SKM-1 (cell line): ENCODE measurements around the gene RAG1.

ENCODE experiments used
- DNase-seq: peaks from one replicate; lab custom pipeline; 2025; ENCODE audit not compliant: unreplicated experiment; lab: John Stamatoyannopoulos, UW

The RAG1 gene

DNA sequence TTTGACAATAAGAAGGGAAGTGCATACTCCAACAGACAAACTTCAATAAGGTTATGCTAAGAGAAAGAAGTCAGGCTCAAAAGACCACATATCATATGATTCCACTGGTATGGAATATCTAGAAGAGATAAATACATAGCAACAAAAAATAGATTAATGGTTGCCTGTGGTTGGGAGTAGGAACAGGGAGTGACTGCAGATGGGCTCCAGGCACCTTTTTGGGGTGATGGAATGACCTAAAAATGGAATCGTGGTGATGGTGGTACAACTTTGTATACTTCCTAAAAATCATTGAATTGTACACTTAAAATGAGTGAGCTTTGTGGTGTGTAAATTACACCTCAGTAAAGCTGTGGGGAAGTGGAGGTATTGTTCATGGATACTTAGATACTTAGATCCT, 59.2 kb downstream of the RAG1 start:
- no peak for DNase-seq

DNA sequence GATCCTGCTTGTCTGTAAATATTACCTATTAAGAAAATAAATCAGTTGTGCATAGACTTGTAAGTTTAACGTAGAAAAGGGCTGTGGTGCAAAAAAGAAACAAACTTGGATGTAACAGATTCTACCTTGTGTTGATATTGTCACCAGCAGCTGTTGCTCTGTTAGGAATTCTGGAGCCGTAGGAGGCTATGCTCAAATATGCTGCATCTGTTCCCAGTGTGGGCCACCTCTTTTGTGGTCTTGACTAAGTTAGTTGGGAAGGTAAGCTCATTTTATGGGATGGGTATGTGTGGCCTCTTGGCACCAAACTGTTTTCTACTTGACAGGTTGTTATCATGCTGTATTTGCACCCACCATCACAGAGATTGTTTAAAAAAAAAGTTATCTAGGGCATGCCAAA, 59.7 kb downstream of the RAG1 start:
- DNase-seq, result no peak

DNA sequence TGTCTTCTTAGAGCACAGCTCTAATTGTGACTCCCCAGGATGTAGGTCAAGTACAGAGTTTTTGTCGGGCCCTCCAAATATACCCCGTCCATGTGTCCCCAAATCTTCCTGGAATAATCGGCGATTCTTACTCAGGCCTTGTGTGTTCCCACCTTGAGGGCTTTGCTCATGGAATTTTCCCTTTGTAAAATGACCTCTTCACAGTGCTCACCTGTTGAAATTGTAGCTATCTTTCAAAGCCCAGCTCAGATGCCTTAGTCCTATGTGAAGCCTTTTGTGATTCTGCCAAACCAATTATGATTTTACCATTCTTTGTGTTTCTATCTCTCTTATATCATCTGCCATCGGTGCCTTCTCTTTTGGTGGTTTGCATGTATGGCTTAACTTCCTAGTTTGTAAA, 60.3 kb downstream of the RAG1 start:
- DNase-seq, result no peak

DNA sequence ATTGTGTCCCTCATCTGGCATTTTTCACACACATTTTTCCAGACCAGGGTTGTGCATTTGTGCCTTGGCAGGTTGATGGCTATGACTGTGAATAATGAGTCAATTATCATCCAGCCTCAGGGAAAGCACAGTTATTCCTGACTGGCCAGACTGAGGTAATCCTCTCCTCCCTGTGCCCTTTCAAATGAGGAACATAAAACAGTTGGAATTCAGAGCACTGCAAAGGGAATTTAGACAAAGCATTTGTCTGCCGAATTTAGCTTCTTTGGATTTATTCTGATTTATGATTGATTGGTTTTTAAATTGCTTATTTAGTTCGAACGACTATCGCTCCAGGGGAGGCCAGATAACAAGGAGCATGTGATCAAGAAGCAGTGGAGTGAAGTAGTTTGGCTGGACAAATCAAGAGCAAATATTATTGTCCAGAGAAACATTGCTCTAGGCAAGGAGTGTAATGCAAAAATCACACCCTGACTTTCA, 61.0 kb downstream of the RAG1 start:
- DNase-seq, result no peak
